GM12878 (cell line): ENCODE measurements around the gene TDP2. TPM values are rescaled to one million over a fixed set of nuclear protein-coding genes. Genes with fewer than 3 reads are reported as not detected.

Experiments used
- ATAC-seq: fragments of 200-7000 bp; cut with Tn5 transposase; 3 replicates; pipeline ENCODE4 v1.9.1; 2020; ENCODE audit warnings: mild to moderate bottlenecking, moderate library complexity
- BruUV-seq: library from RNA; stranded (reverse); fragments of 400-500 nt; replicated peaks from 2 replicates; lab custom pipeline; 2021; lab: Mats Ljungman, UMichigan
- CTCF ChIA-PET: fragments of 300-600 bp; sonication (Branson Sonifier 250); formaldehyde crosslinking; extraction: SDS; loops from one replicate; lab custom pipeline; 2021; ENCODE audit warnings: inconsistent platforms; lab: Yijun Ruan, JAX
- POLR2A ChIA-PET: fragments of 350-600 bp; formaldehyde crosslinking; extraction: SDS; loops from one replicate; lab custom pipeline; 2021; ENCODE audit warnings: inconsistent platforms; lab: Charles Lee
- RAD21 ChIA-PET: fragments of 300-600 bp; sonication (Branson Sonifier 250); formaldehyde crosslinking; loops from one replicate; lab custom pipeline; 2023; ENCODE audit warnings: antibody characterized with exemption; ENCODE audit not compliant: unreplicated experiment; lab: Charles Lee
- SMC1A ChIA-PET: fragments of 300-600 bp; sonication (Branson Sonifier 250); formaldehyde crosslinking; loops from one replicate; lab custom pipeline; 2023; ENCODE audit not compliant: unreplicated experiment, uncharacterized antibody; lab: Charles Lee
- DNase-seq: peaks from one replicate; pipeline ENCODE4 v3.0.0-alpha.2; 2011; ENCODE audit warnings: low read depth, low spot score
- FAIRE-seq: peaks from 3 replicates; lab custom pipeline; 2011; peaks lifted over from hg19 to GRCh38; lab: Jason Lieb, UNC
- H2AFZ ChIP-seq: 2 replicates; pipeline ENCODE4 v1.6.0; 2011; ENCODE audit warnings: low read depth, low read length, control low read depth; ENCODE audit not compliant: control insufficient read depth
- H3K27ac ChIP-seq: 2 replicates; pipeline ENCODE4 v1.5.1; 2011; ENCODE audit warnings: control low read depth; ENCODE audit not compliant: control insufficient read depth, insufficient read depth
- H3K27me3 ChIP-seq, 2 experiments: replicated peaks in 1 of 2; 2 replicates each; pipeline versions ENCODE4 v1.6.0 to v1.6.1; 2011; ENCODE audit warnings: low read length in 1 of 2; ENCODE audit not compliant: control insufficient read depth in 2 of 2, insufficient read depth in 2 of 2
- H3K36me3 ChIP-seq, 2 experiments: 2 replicates each; pipeline ENCODE4 v1.5.1; 2011; ENCODE audit warnings: low read length in 1 of 2; ENCODE audit not compliant: control insufficient read depth in 2 of 2, insufficient read depth in 2 of 2
- H3K4me1 ChIP-seq: 2 replicates; pipeline ENCODE4 v1.6.1; 2011; ENCODE audit warnings: mild to moderate bottlenecking, low read length, moderate library complexity, mixed read lengths; ENCODE audit not compliant: control insufficient read depth, insufficient read depth
- H3K4me2 ChIP-seq: 2 replicates; pipeline ENCODE4 v1.6.0; 2011; ENCODE audit warnings: control low read depth; ENCODE audit not compliant: control insufficient read depth, insufficient read depth
- H3K4me3 ChIP-seq: fragments of 200-600 bp; sonication (generic); 2 replicates; pipeline ENCODE4 v1.5.1; 2016
- H3K79me2 ChIP-seq: 2 replicates; pipeline ENCODE4 v1.6.0; 2011; ENCODE audit warnings: low read length; ENCODE audit not compliant: control insufficient read depth, insufficient read depth
- H3K9ac ChIP-seq: 2 replicates; pipeline ENCODE4 v1.8.0; 2011; ENCODE audit warnings: low read length, control low read depth, mixed read lengths; ENCODE audit not compliant: control insufficient read depth, insufficient read depth
- H3K9me3 ChIP-seq: replicated peaks from 3 replicates; pipeline ENCODE4 v1.5.1; 2011; ENCODE audit warnings: mild to moderate bottlenecking, low read length; ENCODE audit not compliant: control insufficient read depth, insufficient read depth
- H4K20me1 ChIP-seq: 2 replicates; pipeline ENCODE4 v1.6.0; 2011; ENCODE audit not compliant: control insufficient read depth, insufficient read depth
- BACH1 ChIP-seq: fragments of 450-650 bp; IDR thresholded peaks from 2 replicates; pipeline ENCODE4 v1.6.1; 2017; ENCODE audit warnings: mild to moderate bottlenecking, borderline replicate concordance
- CBFB ChIP-seq: IDR thresholded peaks from 2 replicates; pipeline ENCODE4 v1.6.1; 2016; ENCODE audit warnings: antibody characterized with exemption, low read depth
- EED ChIP-seq: sonication (generic); IDR thresholded peaks from 2 replicates; pipeline ENCODE4 v1.6.1; 2016; ENCODE audit warnings: antibody characterized with exemption, low read depth
- GATAD2B ChIP-seq: fragments of 450-650 bp; conservative IDR thresholded peaks from 2 replicates; pipeline ENCODE4 v1.6.1; 2017; ENCODE audit warnings: low read depth, mild to moderate bottlenecking, moderate library complexity
- IKZF2 ChIP-seq, 2 experiments: fragments of 450-650 bp; IDR thresholded peaks; 2 replicates each; pipeline ENCODE4 v1.6.1; 2017; ENCODE audit warnings: mild to moderate bottlenecking in 2 of 2, moderate library complexity in 2 of 2
- KLF5 ChIP-seq: fragments of 450-650 bp; IDR thresholded peaks from 2 replicates; pipeline ENCODE4 v1.6.1; 2014; ENCODE audit warnings: mild to moderate bottlenecking; ENCODE audit not compliant: partially characterized antibody
- MEF2A ChIP-seq: IDR thresholded peaks from 2 replicates; pipeline ENCODE4 v1.6.1; 2011; ENCODE audit warnings: low read depth, mild to moderate bottlenecking, low read length, moderate library complexity; ENCODE audit not compliant: insufficient read depth
- MLLT1 ChIP-seq: fragments of 450-650 bp; IDR thresholded peaks from 2 replicates; pipeline ENCODE4 v1.6.1; 2016; ENCODE audit warnings: mild to moderate bottlenecking
- SIN3A ChIP-seq: IDR thresholded peaks from 2 replicates; pipeline ENCODE4 v1.6.1; 2012; ENCODE audit warnings: low read depth, low read length, improper control_type of control experiment
- SIX5 ChIP-seq: IDR thresholded peaks from 2 replicates; pipeline ENCODE4 v1.6.1; 2011; ENCODE audit warnings: mild to moderate bottlenecking, low read depth, low read length, moderate library complexity; ENCODE audit not compliant: severe bottlenecking
- SMAD1 ChIP-seq: fragments of 450-650 bp; IDR thresholded peaks from 2 replicates; pipeline ENCODE4 v1.6.1; 2018; ENCODE audit warnings: mild to moderate bottlenecking, low read depth; ENCODE audit not compliant: partially characterized antibody
- SREBF1 ChIP-seq: IDR thresholded peaks from 2 replicates; pipeline ENCODE4 v1.6.1; 2012; ENCODE audit warnings: mild to moderate bottlenecking, low read length
- TARDBP ChIP-seq: IDR thresholded peaks from 2 replicates; pipeline ENCODE4 v1.6.1; 2016; ENCODE audit warnings: borderline replicate concordance
- TCF12 ChIP-seq: IDR thresholded peaks from 2 replicates; pipeline ENCODE4 v1.6.1; 2011; ENCODE audit warnings: low read depth, mild to moderate bottlenecking, low read length
- TCF3 ChIP-seq: IDR thresholded peaks from 2 replicates; pipeline ENCODE4 v1.6.1; 2012; ENCODE audit warnings: low read depth, mild to moderate bottlenecking, low read length, borderline replicate concordance; ENCODE audit not compliant: insufficient read depth
- ZNF207 ChIP-seq: fragments of 450-650 bp; IDR thresholded peaks from 2 replicates; pipeline ENCODE4 v1.6.1; 2014; ENCODE audit warnings: antibody characterized with exemption, mild to moderate bottlenecking, borderline replicate concordance
- ZSCAN29 ChIP-seq: fragments of 450-650 bp; IDR thresholded peaks from 2 replicates; pipeline ENCODE4 v1.6.1; 2017; ENCODE audit warnings: mild to moderate bottlenecking, moderate library complexity
- in situ Hi-C: fragments of 300-500 bp; cut with MboI; formaldehyde crosslinking; loops from 9 replicates; pipeline ENCODE4 v1.14.3; 2018; ENCODE audit warnings: mixed read lengths
- intact Hi-C: fragments of 100-400 bp; cut with micrococcal nuclease; formaldehyde crosslinking; loops from one replicate; pipeline ENCODE4 v1.14.2; 2022; ENCODE audit not compliant: unreplicated experiment
- polyA plus RNA-seq, 11 experiments: library from polyadenylated mRNA; depleted of rRNA in 4 of 11; unstranded in 6 of 11; stranded (reverse) in 5 of 11; fragments of >200 nt; fragmentation: Nextera tagmentation in 4 of 11; fragmentation: Illumina TruSeq in 1 of 11; extraction: Ambion mirVana in 4 of 11; extraction: Trizol in 1 of 11; gene quantifications; 1 replicate in 1 of 11; 2 replicates in 10 of 11; pipeline versions ENCODE4 v1.2.1 to v1.2.3, GENCODE V29; 2011 to 2016; ENCODE audit warnings: inconsistent platforms in 2 of 11, missing spikeins in 2 of 11, low read depth in 1 of 11
- total RNA-seq, 4 experiments: library from RNA; depleted of rRNA in 3 of 4; stranded (reverse); fragments of >200 nt in 3 of 4; fragmentation: Illumina TruSeq in 1 of 4; extraction: Trizol in 1 of 4; gene quantifications; 2 replicates each; pipeline versions ENCODE4 v1.2.1 to v1.2.3, GENCODE V29; 2013 to 2021
- TF ChIP-seq, protein P1 (sequence below): IDR thresholded peaks from 2 replicates; pipeline ENCODE4 v1.6.1; 2012; ENCODE audit warnings: improper control_type of control experiment, low read depth, low read length; ENCODE audit not compliant: insufficient replicate concordance
- TF ChIP-seq, protein P2 (sequence below): fragments of 450-650 bp; conservative IDR thresholded peaks from 2 replicates; pipeline ENCODE4 v1.6.1; 2017; ENCODE audit warnings: mild to moderate bottlenecking, moderate library complexity

Gene TDP2
- total and polyA plus RNA-seq, 10 of the 15 experiments (the other 5 are each of a cell fraction or from before 2014, with no cell fraction given): 24.4 to 53.3 (median 38.8) TPM

DNA sequence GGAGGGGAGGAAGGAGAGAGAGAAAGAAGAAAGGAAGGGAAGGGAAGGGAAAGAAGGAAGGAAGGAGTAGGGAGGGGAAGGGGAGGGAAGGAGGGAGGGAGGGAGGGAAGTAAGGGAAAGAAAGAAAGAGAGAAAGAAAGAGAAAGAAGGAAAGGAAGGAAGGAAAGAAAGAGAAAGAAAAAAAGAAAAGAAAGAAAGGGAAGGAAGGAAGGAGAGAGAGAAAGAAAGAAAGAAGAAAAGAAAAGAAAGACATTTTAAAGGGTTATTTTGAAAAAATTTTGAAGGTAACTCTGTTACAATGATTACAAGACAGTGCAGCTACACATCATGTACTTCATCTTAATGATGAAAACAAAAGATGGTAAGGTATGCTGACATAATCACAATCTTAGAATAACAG is 24.6 kb downstream of the TDP2 start:
- peaks cover 6% of the 10 kb centered on the region for H3K4me1 ChIP-seq
- CTCF ChIA-PET: no interaction called here
- H3K79me2 ChIP-seq: no peaks in the 10 kb centered on the region
- SMC1A ChIA-PET: no interaction called here
- POLR2A ChIA-PET: no interaction called here
- in situ Hi-C loops: loop anchor here (5.0 kb wide), 1 partner anchor 50 kb away; no protein-coding TSS in a partner anchor
- no peaks in the 10 kb centered on the region for H3K27me3 ChIP-seq
- DNase-seq (no peak), ATAC-seq (no peak), FAIRE-seq (no peak)
- no peak overlapping the region for H3K4me3 ChIP-seq
- H3K27ac ChIP-seq: no peak overlapping the region
- RAD21 ChIA-PET: no interaction called here
- no peak overlapping the region for H3K9ac ChIP-seq
- no peaks in the 10 kb centered on the region for H3K36me3 ChIP-seq
- no peaks in the 10 kb centered on the region; the same call in 2 of the 3 replicates for H3K9me3 ChIP-seq
- no peaks in the 10 kb centered on the region for H4K20me1 ChIP-seq
- H3K4me2 ChIP-seq: no peak overlapping the region
- intact Hi-C loops: no loop called here
- H2AFZ ChIP-seq: no peak overlapping the region
- no TSS peak for BruUV-seq
- TF ChIP-seq BACH1 (no peak), EED (no peak), MEF2A (no peak), MLLT1 (no peak), IKZF2 (IDR thresholded peaks at IDR 0.05) (no peak), ZNF207 (no peak), TCF3 (no peak), SREBF1 (no peak), SMAD1 (no peak), CBFB (no peak), TCF12 (no peak), GATAD2B (no peak), SIN3A (no peak), KLF5 (no peak), ZSCAN29 (no peak), TARDBP (no peak), SIX5 (no peak)
- TF ChIP-seq, protein P1, sequence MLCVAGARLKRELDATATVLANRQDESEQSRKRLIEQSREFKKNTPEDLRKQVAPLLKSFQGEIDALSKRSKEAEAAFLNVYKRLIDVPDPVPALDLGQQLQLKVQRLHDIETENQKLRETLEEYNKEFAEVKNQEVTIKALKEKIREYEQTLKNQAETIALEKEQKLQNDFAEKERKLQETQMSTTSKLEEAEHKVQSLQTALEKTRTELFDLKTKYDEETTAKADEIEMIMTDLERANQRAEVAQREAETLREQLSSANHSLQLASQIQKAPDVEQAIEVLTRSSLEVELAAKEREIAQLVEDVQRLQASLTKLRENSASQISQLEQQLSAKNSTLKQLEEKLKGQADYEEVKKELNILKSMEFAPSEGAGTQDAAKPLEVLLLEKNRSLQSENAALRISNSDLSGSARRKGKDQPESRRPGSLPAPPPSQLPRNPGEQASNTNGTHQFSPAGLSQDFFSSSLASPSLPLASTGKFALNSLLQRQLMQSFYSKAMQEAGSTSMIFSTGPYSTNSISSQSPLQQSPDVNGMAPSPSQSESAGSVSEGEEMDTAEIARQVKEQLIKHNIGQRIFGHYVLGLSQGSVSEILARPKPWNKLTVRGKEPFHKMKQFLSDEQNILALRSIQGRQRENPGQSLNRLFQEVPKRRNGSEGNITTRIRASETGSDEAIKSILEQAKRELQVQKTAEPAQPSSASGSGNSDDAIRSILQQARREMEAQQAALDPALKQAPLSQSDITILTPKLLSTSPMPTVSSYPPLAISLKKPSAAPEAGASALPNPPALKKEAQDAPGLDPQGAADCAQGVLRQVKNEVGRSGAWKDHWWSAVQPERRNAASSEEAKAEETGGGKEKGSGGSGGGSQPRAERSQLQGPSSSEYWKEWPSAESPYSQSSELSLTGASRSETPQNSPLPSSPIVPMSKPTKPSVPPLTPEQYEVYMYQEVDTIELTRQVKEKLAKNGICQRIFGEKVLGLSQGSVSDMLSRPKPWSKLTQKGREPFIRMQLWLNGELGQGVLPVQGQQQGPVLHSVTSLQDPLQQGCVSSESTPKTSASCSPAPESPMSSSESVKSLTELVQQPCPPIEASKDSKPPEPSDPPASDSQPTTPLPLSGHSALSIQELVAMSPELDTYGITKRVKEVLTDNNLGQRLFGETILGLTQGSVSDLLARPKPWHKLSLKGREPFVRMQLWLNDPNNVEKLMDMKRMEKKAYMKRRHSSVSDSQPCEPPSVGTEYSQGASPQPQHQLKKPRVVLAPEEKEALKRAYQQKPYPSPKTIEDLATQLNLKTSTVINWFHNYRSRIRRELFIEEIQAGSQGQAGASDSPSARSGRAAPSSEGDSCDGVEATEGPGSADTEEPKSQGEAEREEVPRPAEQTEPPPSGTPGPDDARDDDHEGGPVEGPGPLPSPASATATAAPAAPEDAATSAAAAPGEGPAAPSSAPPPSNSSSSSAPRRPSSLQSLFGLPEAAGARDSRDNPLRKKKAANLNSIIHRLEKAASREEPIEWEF: no peak
- TF ChIP-seq, protein P2, sequence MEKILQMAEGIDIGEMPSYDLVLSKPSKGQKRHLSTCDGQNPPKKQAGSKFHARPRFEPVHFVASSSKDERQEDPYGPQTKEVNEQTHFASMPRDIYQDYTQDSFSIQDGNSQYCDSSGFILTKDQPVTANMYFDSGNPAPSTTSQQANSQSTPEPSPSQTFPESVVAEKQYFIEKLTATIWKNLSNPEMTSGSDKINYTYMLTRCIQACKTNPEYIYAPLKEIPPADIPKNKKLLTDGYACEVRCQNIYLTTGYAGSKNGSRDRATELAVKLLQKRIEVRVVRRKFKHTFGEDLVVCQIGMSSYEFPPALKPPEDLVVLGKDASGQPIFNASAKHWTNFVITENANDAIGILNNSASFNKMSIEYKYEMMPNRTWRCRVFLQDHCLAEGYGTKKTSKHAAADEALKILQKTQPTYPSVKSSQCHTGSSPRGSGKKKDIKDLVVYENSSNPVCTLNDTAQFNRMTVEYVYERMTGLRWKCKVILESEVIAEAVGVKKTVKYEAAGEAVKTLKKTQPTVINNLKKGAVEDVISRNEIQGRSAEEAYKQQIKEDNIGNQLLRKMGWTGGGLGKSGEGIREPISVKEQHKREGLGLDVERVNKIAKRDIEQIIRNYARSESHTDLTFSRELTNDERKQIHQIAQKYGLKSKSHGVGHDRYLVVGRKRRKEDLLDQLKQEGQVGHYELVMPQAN: no peak
